PC-3 (cell line): ENCODE data around the gene ASCL2. TPM values are rescaled to one million over a fixed set of nuclear protein-coding genes. Genes with fewer than 3 reads are reported as not detected.

Source experiments
- ATAC-seq: fragments of 200-7000 bp; cut with Tn5 transposase; 2 replicates; pipeline ENCODE4 v1.9.1; 2020; ENCODE audit warnings: mild to moderate bottlenecking, moderate library complexity
- BruUV-seq: library from RNA; stranded (reverse); fragments of 400-500 nt; replicated peaks from 2 replicates; lab custom pipeline; 2021; lab: Mats Ljungman, UMichigan
- CTCF ChIA-PET: fragments of 300-600 bp; sonication (Branson Sonifier 250); formaldehyde crosslinking; loops from one replicate; lab custom pipeline; 2022; ENCODE audit warnings: antibody characterized with exemption; lab: Charles Lee
- POLR2A ChIA-PET: fragments of 300-600 bp; sonication (Branson Sonifier 250); formaldehyde crosslinking; loops from one replicate; lab custom pipeline; 2022; ENCODE audit warnings: antibody characterized with exemption; ENCODE audit not compliant: unreplicated experiment; lab: Charles Lee
- DNase-seq: peaks from one replicate; pipeline ENCODE4 v3.0.0-alpha.2; 2015
- H2AFZ ChIP-seq: fragments of 300-600 bp; sonication (generic); 2 replicates; pipeline ENCODE4 v1.6.0; 2016; ENCODE audit warnings: antibody characterized with exemption, low read length
- H3F3A ChIP-seq: fragments of 300-600 bp; sonication (generic); one replicate; pipeline ENCODE4 v1.6.0; 2017; ENCODE audit warnings: antibody characterized with exemption, low read length, control low read depth, mild to moderate bottlenecking; ENCODE audit not compliant: unreplicated experiment
- H3K27ac ChIP-seq: fragments of 300-600 bp; sonication (generic); 2 replicates; pipeline ENCODE4 v1.5.1; 2016; ENCODE audit warnings: mild to moderate bottlenecking, low read length
- H3K27me3 ChIP-seq: fragments of 300-600 bp; sonication (generic); 2 replicates; pipeline ENCODE4 v1.6.1; 2016; ENCODE audit warnings: low read length, mixed read lengths
- H3K36me3 ChIP-seq: fragments of 300-600 bp; sonication (generic); 2 replicates; pipeline ENCODE4 v1.6.1; 2016; ENCODE audit warnings: low read depth, mixed run types, low read length, mixed read lengths
- H3K4me1 ChIP-seq: fragments of 300-600 bp; sonication (generic); 2 replicates; pipeline ENCODE4 v1.5.1; 2016; ENCODE audit warnings: low read length; ENCODE audit not compliant: insufficient read depth
- H3K4me2 ChIP-seq: fragments of 300-600 bp; sonication (generic); 2 replicates; pipeline ENCODE4 v1.6.0; 2016; ENCODE audit warnings: low read length
- H3K4me3 ChIP-seq: fragments of 300-600 bp; sonication (generic); 2 replicates; pipeline ENCODE4 v1.5.1; 2016; ENCODE audit warnings: mild to moderate bottlenecking, low read length, mixed read lengths
- H3K79me2 ChIP-seq: fragments of 300-600 bp; sonication (generic); 2 replicates; pipeline ENCODE4 v1.6.1; 2017; ENCODE audit warnings: low read length, mixed read lengths
- H3K9ac ChIP-seq: fragments of 300-600 bp; sonication (generic); 2 replicates; pipeline ENCODE4 v1.6.0; 2016; ENCODE audit warnings: mild to moderate bottlenecking, low read length
- H3K9me2 ChIP-seq: fragments of 300-600 bp; sonication (generic); replicated peaks from 2 replicates; pipeline ENCODE4 v1.6.1; 2016; ENCODE audit warnings: mixed run types, low read length, mixed read lengths
- H3K9me3 ChIP-seq: fragments of 300-600 bp; sonication (generic); 2 replicates; pipeline ENCODE4 v1.6.1; 2016; ENCODE audit warnings: low read length, mixed read lengths
- H4K20me1 ChIP-seq: fragments of 300-600 bp; sonication (generic); 2 replicates; pipeline ENCODE4 v1.6.1; 2016; ENCODE audit warnings: low read length, mixed read lengths
- EZH2 ChIP-seq: fragments of 300-600 bp; sonication (generic); IDR thresholded peaks from one replicate; pipeline ENCODE4 v1.6.1; 2017; ENCODE audit warnings: antibody characterized with exemption, mild to moderate bottlenecking, low read length; ENCODE audit not compliant: unreplicated experiment
- EZH2phosphoT487 ChIP-seq: fragments of 300-600 bp; sonication (generic); IDR thresholded peaks from 2 replicates; pipeline ENCODE4 v1.6.1; 2018; ENCODE audit warnings: mild to moderate bottlenecking, antibody characterized with exemption, low read length, borderline replicate concordance
- intact Hi-C: fragments of 100-400 bp; cut with micrococcal nuclease; formaldehyde crosslinking; loops from 2 replicates; pipeline ENCODE4 v1.9.0; 2023
- total RNA-seq: library from RNA; depleted of rRNA; stranded (reverse); fragments of >200 nt; gene quantifications from 2 replicates; pipeline ENCODE4 v1.2.3, GENCODE V29; 2014
- TF ChIP-seq, protein P1 (sequence below): fragments of 300-600 bp; sonication (generic); conservative IDR thresholded peaks from 2 replicates; pipeline ENCODE4 v1.5.1; 2017; ENCODE audit warnings: antibody characterized with exemption, low read depth, mild to moderate bottlenecking, low read length

The ASCL2 gene
- total RNA-seq, 1 experiment from 2014 or later = 1.1 TPM

- Histone ChIP-seq H3K9ac (no peak overlapping the region), H3K4me2 (0 out of 2 replicates have a peak overlapping the region, but pooled peaks have one; percentile 12), H3F3A (no peaks in the 10 kb centered on the region), H3K4me3 (no peak overlapping the region), H3K27ac (peak overlapping the region; percentile 50), H3K9me2 (no peaks in the 10 kb centered on the region), H3K9me3 (no peaks in the 10 kb centered on the region), H4K20me1 (no peaks in the 10 kb centered on the region), H2AFZ (peak overlapping the region; percentile 73), H3K79me2 (no peaks in the 10 kb centered on the region), H3K36me3 (no peaks in the 10 kb centered on the region), H3K4me1 (peaks cover 14% of the 10 kb centered on the region), H3K27me3 (no peaks in the 10 kb centered on the region)
- no peak for DNase-seq
- ChIA-PET CTCF (no interaction called here), POLR2A (no interaction called here)
- TF ChIP-seq, protein P1, sequence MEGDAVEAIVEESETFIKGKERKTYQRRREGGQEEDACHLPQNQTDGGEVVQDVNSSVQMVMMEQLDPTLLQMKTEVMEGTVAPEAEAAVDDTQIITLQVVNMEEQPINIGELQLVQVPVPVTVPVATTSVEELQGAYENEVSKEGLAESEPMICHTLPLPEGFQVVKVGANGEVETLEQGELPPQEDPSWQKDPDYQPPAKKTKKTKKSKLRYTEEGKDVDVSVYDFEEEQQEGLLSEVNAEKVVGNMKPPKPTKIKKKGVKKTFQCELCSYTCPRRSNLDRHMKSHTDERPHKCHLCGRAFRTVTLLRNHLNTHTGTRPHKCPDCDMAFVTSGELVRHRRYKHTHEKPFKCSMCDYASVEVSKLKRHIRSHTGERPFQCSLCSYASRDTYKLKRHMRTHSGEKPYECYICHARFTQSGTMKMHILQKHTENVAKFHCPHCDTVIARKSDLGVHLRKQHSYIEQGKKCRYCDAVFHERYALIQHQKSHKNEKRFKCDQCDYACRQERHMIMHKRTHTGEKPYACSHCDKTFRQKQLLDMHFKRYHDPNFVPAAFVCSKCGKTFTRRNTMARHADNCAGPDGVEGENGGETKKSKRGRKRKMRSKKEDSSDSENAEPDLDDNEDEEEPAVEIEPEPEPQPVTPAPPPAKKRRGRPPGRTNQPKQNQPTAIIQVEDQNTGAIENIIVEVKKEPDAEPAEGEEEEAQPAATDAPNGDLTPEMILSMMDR = no peak
- no peak for TF ChIP-seq EZH2
- no peak for TF ChIP-seq EZH2phosphoT487
- intact Hi-C loops = no loop called here
- peak; percentile 60 for ATAC-seq
- BruUV-seq = no TSS peak
Observed at GRCh38 chr11:2311353-2312133, 41.2 kb upstream of the ASCL2 start.

DNA sequence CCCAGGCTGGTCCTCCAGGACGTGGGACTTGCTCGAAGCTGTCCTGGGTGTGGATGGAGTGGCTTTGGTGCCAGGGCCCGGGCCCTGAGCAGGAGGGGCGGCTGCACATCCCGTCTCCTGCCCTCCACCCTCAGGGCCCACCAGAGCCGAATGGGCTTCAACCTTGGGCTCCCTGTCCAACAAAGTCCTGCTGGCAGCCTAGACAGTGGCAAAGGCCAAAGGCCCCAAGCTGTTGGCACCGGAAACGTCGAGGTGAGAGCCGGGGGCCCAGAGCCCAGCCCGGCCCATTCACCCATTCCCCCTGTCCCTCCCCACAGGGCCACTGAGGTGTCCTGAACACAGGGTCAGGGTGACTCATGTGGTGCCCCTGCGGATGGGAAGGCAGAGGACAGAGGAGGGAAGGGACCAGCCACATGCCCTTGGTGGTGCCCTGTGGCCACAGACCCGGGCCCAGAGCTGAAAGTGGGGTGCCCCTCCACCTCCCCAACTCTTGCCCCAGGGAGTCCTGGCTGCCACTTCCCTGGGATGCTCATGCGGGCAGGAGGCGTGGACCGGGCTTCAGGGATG lies 40.5 kb upstream of the ASCL2 start:
- Histone ChIP-seq H3K27me3 (no peaks in the 10 kb centered on the region), H4K20me1 (no peaks in the 10 kb centered on the region), H3K4me3 (no peak overlapping the region), H3K36me3 (no peaks in the 10 kb centered on the region), H3K9me2 (no peaks in the 10 kb centered on the region), H3K4me1 (peaks cover 14% of the 10 kb centered on the region), H3K79me2 (no peaks in the 10 kb centered on the region), H3K27ac (no peak overlapping the region), H3K4me2 (no peak overlapping the region), H2AFZ (no peak overlapping the region), H3F3A (no peaks in the 10 kb centered on the region), H3K9ac (no peak overlapping the region), H3K9me3 (no peaks in the 10 kb centered on the region)
- no TSS peak for BruUV-seq
- intact Hi-C loops = no loop called here
- POLR2A ChIA-PET = no interaction called here
- ATAC-seq (no peak), DNase-seq (no peak)
- TF ChIP-seq, protein P1 = no peak
- CTCF ChIA-PET = no interaction called here
